Lower leg skin (tissue), 3 donors: ENCODE data around the gene LHFPL3.

Experiments
- POLR2A ChIP-seq, 2 donors: fragments of 450-650 bp; IDR thresholded peaks; one replicate each; pipeline ENCODE4 v1.6.1; 2016 to 2017; ENCODE audit warnings: antibody characterized with exemption in 2 of 2, mild to moderate bottlenecking in 1 of 2, moderate library complexity in 1 of 2
- TF ChIP-seq, protein P1 (sequence below), 3 donors: fragments of 450-650 bp; IDR thresholded peaks; one replicate each; pipeline ENCODE4 v1.5.1; 2016; ENCODE audit warnings: antibody characterized with exemption in 3 of 3, mild to moderate bottlenecking in 3 of 3, moderate library complexity in 2 of 3

GRCh38 chr7:104296900-104297299, 31.5 kb upstream of the LHFPL3 start:
- TF ChIP-seq, protein P1, sequence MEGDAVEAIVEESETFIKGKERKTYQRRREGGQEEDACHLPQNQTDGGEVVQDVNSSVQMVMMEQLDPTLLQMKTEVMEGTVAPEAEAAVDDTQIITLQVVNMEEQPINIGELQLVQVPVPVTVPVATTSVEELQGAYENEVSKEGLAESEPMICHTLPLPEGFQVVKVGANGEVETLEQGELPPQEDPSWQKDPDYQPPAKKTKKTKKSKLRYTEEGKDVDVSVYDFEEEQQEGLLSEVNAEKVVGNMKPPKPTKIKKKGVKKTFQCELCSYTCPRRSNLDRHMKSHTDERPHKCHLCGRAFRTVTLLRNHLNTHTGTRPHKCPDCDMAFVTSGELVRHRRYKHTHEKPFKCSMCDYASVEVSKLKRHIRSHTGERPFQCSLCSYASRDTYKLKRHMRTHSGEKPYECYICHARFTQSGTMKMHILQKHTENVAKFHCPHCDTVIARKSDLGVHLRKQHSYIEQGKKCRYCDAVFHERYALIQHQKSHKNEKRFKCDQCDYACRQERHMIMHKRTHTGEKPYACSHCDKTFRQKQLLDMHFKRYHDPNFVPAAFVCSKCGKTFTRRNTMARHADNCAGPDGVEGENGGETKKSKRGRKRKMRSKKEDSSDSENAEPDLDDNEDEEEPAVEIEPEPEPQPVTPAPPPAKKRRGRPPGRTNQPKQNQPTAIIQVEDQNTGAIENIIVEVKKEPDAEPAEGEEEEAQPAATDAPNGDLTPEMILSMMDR (IDR thresholded peaks at IDR 0.05) = no peak
- no peak for TF ChIP-seq POLR2A (IDR thresholded peaks at IDR 0.05)
